Adrenal gland (tissue), 12 donors: Measurements from ENCODE around the gene KIRREL3. TPM values are rescaled to one million over a fixed set of nuclear protein-coding genes. Genes with fewer than 3 reads are reported as not detected.

Experiments
- DNase-seq, 7 donors: peaks; one replicate each; pipeline ENCODE4 v3.0.0-alpha.2; 2019 to 2020
- H3K27ac ChIP-seq, 5 donors: fragments of 200-600 bp; sonication (generic) in 4 of 5; 1 replicate in 3 of 5; 2 replicates in 2 of 5; pipeline versions ENCODE4 v1.5.1 to v1.8.0; 2016 to 2020; ENCODE audit warnings: mild to moderate bottlenecking in 1 of 5
- H3K27me3 ChIP-seq: fragments of 200-600 bp; 2 replicates; pipeline ENCODE4 v1.8.0; 2021
- H3K36me3 ChIP-seq, 2 donors: fragments of 200-600 bp; replicated peaks in 1 of 2; 1 replicate in 1 of 2; 2 replicates in 1 of 2; pipeline versions ENCODE4 v1.5.1 to v1.8.0; 2018 to 2022
- H3K4me1 ChIP-seq, 2 donors: fragments of 200-600 bp; replicated peaks in 1 of 2; 1 replicate in 1 of 2; 2 replicates in 1 of 2; pipeline versions ENCODE4 v1.5.1 to v1.8.0; 2018 to 2021
- H3K4me3 ChIP-seq, 4 donors: fragments of 200-600 bp; sonication (generic) in 3 of 4; one replicate each; pipeline ENCODE4 v1.5.1; 2016 to 2018
- H3K9me3 ChIP-seq, 3 donors: fragments of 200-600 bp; sonication (generic) in 1 of 3; replicated peaks in 1 of 3; 1 replicate in 2 of 3; 2 replicates in 1 of 3; pipeline versions ENCODE4 v1.5.1 to v1.8.0; 2016 to 2021
- POLR2A ChIP-seq, 2 donors: fragments of 450-650 bp; IDR thresholded peaks; one replicate each; pipeline ENCODE4 v1.6.1; 2017; ENCODE audit warnings: antibody characterized with exemption in 2 of 2, mild to moderate bottlenecking in 2 of 2, moderate library complexity in 1 of 2
- WGBS, 4 donors: extraction: QIAGEN DNeasy Blood & Tissue Kit in 2 of 4; methylation state at CpG; one replicate each; pipeline versions ENCODE4 v1.1.5 to v1.1.7; 2013 to 2017; 5-methylcytosine and 5-hydroxymethylcytosine counted together
- intact Hi-C, 2 donors: fragments of 100-400 bp; cut with DNase I; formaldehyde crosslinking; loops; one replicate each; pipeline versions ENCODE4 v1.14.1 to v1.15.0; 2022 to 2023
- polyA plus RNA-seq, 3 donors: library from polyadenylated mRNA; stranded (reverse); fragments of 200-250 nt in 2 of 3; fragments of 350-450 nt in 1 of 3; fragmentation: Illumina TruSeq in 1 of 3; extraction: RNeasy Lipid Tissue Mini Kit (QIAGEN cat#74804) in 1 of 3; gene quantifications; one replicate each; pipeline ENCODE4 v1.2.3, GENCODE V29; 2013 to 2014
- total RNA-seq, 9 donors: library from RNA; depleted of rRNA in 4 of 9; stranded (reverse); fragments of >200 nt in 4 of 9; fragments of 120-200 nt in 1 of 9; fragmentation: NEBNext Ultra II Directional in 1 of 9; extraction: Animal tissue kit (Norgen Biotek cat#: 25700) in 1 of 9; gene quantifications; one replicate each; pipeline versions ENCODE4 v1.1.0 to v1.2.4, GENCODE V29; 2013 to 2023
- TF ChIP-seq, protein P1 (sequence below), 6 experiments: fragments of 450-650 bp in 4 of 6; fragments of 200-600 bp in 2 of 6; sonication (generic) in 1 of 6; IDR thresholded peaks; 1 replicate in 5 of 6; 2 replicates in 1 of 6; pipeline versions ENCODE4 v1.5.1 to v1.8.0; 2016 to 2021; ENCODE audit warnings: antibody characterized with exemption in 6 of 6, mild to moderate bottlenecking in 2 of 6, moderate library complexity in 1 of 6
- donor health status: healthy with polysubstance abuse.
- donor health status: Bipolar disorder and iron deficiency.
- donor health status: DM: yes; HTN: yes; CAD: no.
- donor health status: DM: no; HTN: no; CAD: no.
- donor health status: DM: no; HTN: no; CAD: no.
- donor health status: DM: yes; HTN: yes; CAD: no.

The KIRREL3 gene
- total and polyA plus RNA-seq, 12 donors: 0.07 to 4.1 (median 0.64) TPM; not detected in 1

DNA sequence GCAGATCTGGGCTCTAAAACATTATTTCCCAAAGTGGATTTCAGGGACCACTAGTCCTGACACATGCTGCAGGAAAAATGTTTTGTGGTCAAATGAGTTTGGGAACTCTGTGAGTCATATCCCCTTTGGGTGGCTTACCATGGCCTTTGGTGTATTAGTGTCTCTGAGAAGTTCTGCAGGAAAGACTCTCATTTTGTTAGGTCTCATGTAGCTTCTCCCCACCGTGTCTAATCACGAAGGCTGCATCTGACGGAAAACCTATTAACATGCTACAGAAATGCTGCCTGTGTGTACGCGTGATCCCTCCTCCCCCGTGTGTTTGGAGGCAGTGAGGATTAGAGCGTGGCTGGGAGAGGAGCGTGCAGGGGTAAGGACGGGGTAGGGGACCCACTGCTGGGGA, 453.4 kb downstream of the KIRREL3 start:
- intact Hi-C loops: no loop called here
- Histone ChIP-seq H3K27ac (no peak overlapping the region), H3K27me3 (no peaks in the 10 kb centered on the region), H3K9me3 (no peaks in the 10 kb centered on the region), H3K36me3 (no peaks in the 10 kb centered on the region), H3K4me1 (peaks cover 11 to 23% of the 10 kb centered on the region in 2 donors), H3K4me3 (no peak overlapping the region)
- 91 to 94% (median 93%) methylated on average over 9 of the region's 9 CpGs for WGBS, 4 donors
- no peak for DNase-seq
- TF ChIP-seq, protein P1, sequence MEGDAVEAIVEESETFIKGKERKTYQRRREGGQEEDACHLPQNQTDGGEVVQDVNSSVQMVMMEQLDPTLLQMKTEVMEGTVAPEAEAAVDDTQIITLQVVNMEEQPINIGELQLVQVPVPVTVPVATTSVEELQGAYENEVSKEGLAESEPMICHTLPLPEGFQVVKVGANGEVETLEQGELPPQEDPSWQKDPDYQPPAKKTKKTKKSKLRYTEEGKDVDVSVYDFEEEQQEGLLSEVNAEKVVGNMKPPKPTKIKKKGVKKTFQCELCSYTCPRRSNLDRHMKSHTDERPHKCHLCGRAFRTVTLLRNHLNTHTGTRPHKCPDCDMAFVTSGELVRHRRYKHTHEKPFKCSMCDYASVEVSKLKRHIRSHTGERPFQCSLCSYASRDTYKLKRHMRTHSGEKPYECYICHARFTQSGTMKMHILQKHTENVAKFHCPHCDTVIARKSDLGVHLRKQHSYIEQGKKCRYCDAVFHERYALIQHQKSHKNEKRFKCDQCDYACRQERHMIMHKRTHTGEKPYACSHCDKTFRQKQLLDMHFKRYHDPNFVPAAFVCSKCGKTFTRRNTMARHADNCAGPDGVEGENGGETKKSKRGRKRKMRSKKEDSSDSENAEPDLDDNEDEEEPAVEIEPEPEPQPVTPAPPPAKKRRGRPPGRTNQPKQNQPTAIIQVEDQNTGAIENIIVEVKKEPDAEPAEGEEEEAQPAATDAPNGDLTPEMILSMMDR (IDR thresholded peaks at IDR 0.05): no peak
- TF ChIP-seq POLR2A (IDR thresholded peaks at IDR 0.05): no peak

DNA sequence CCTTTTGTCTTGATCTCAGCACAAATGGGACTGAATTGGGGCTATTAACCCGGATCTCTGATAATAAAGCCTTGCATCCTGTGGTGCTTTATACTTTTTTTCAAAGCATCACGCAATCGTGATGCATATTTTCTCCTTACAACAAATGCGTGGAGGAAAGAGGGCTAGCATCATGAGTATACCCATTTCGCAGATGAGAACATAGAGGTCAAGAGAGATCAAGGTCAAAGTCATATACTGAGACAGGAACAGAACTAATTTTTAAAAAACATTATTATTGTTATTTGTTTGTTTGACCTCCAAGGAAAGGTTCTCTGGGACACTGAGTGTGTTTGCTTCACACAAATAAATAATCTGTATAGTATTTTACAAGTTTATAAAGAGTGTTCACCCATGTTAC, 453.9 kb downstream of the KIRREL3 start:
- peaks cover 11 to 23% of the 10 kb centered on the region in 2 donors for H3K4me1 ChIP-seq
- no peak overlapping the region for H3K4me3 ChIP-seq
- H3K9me3 ChIP-seq: no peaks in the 10 kb centered on the region
- intact Hi-C loops: no loop called here
- no peaks in the 10 kb centered on the region for H3K36me3 ChIP-seq
- WGBS, 4 donors: 81 to 92% (median 85%) methylated on average over 5 of the region's 5 CpGs
- H3K27me3 ChIP-seq: no peaks in the 10 kb centered on the region
- TF ChIP-seq, protein P1 (IDR thresholded peaks at IDR 0.05): no peak
- no peak for TF ChIP-seq POLR2A (IDR thresholded peaks at IDR 0.05)
- DNase-seq: no peak
- H3K27ac ChIP-seq: no peak overlapping the region

DNA sequence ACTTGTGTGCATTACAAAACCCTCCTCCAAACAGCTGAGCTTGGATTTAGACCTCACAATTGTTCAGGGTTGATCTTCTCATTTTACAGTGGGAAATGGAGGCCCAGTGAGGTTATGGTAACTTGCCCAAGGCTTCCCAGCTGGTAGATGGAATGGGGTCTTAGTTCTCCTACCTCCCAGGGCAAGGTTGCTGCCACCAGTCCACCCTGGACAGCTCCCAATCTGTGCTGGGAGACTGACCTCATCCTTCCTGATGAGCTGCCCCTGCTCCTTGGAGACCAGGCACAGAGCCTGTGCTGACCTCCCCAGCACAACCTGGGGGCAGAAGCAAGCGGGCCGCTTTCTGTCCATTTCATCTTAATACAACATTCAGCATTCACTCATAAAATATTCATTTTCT, 454.4 kb downstream of the KIRREL3 start:
- 85 to 94% (median 87%) methylated on average over 2 of the region's 2 CpGs for WGBS, 4 donors

DNA sequence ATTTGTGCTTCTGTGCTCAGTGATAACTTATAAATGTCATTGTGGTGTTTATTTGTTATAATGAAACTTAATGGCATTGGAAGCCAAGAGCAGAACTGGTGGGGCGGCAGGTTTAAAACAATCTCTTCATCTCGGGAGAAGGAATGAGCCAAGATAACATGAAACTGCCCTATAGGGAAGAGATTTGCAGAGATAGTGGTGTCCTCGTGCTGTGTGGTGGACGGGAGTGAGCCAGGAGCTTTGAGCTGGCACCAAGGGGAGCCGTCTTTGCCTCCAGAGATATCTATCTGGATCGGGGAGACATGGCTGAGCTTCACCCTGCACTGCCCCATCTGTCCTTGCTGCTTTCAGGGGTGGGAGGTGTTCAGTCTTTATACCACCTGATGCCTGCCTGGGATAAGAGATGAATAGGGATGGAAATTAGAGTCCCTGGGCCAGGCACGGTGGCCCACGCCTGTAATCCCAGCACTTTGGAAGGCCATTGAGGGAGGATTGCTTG, 455.5 kb downstream of the KIRREL3 start:
- Histone ChIP-seq H3K27me3 (no peaks in the 10 kb centered on the region), H3K9me3 (no peaks in the 10 kb centered on the region), H3K4me3 (no peak overlapping the region), H3K36me3 (no peaks in the 10 kb centered on the region), H3K27ac (peak overlapping the region in 1 of 5 donors; percentile 18), H3K4me1 (peaks cover 11 to 23% of the 10 kb centered on the region in 2 donors)
- intact Hi-C loops: no loop called here
- TF ChIP-seq, protein P1 (IDR thresholded peaks at IDR 0.05): no peak
- no peak for TF ChIP-seq POLR2A (IDR thresholded peaks at IDR 0.05)
- DNase-seq: no peak
- 46 to 57% (median 49%) methylated on average over 8 of the region's 8 CpGs for WGBS, 4 donors

More for the DNA sequence above, 454.4 kb downstream of the KIRREL3 start:
- no peaks in the 10 kb centered on the region for H3K27me3 ChIP-seq
- H3K36me3 ChIP-seq: no peaks in the 10 kb centered on the region
- H3K4me3 ChIP-seq: no peak overlapping the region
- H3K27ac ChIP-seq: no peak overlapping the region
- no peaks in the 10 kb centered on the region for H3K9me3 ChIP-seq
- DNase-seq: no peak
- H3K4me1 ChIP-seq: peaks cover 11 to 23% of the 10 kb centered on the region in 2 donors
- TF ChIP-seq, protein P1 (IDR thresholded peaks at IDR 0.05): no peak
- TF ChIP-seq POLR2A (IDR thresholded peaks at IDR 0.05): no peak
- intact Hi-C loops: no loop called here
